ENCODE results near the gene EIF5.

DNA sequence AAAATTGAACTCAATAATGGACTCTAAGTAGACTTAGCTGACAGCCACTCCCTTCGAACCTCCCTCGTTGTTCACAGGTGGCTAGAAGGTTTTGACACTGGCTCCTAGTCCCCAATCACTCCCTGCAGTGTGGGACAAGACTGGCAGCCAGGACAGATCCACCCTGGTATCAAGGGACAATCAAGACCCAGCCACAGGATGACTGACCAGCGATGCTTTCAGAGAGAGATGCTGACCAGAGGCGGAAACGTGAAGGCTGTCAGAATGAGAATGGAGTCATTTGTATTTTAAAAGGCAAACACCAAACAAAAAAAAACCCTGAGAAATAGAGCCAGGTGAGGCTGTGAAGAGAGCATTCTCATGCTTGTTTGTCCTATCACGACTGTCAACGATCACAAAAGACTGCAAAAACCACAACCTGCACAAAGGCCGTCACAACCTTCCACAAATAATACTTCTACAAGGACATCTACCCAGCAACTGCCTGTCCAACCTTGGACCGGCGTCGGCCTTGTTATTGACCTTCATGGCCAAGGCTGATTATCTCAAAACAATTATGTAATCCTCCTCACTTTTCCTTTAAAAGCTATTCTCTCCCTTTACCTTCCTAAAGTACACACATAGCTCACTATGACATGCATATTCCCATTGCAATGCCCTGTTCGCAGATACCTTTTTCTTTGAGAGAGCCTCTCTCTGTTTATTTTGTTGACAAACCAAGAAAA, 13.2 kb downstream of the EIF5 start:
- TF ChIP-seq POLR2AphosphoS5 (IDR thresholded peaks at IDR 0.05) (peak in 1 of 2 donors; percentile 17), EP300 (IDR thresholded peaks at IDR 0.05) (no peak)
- TF ChIP-seq, protein P1, sequence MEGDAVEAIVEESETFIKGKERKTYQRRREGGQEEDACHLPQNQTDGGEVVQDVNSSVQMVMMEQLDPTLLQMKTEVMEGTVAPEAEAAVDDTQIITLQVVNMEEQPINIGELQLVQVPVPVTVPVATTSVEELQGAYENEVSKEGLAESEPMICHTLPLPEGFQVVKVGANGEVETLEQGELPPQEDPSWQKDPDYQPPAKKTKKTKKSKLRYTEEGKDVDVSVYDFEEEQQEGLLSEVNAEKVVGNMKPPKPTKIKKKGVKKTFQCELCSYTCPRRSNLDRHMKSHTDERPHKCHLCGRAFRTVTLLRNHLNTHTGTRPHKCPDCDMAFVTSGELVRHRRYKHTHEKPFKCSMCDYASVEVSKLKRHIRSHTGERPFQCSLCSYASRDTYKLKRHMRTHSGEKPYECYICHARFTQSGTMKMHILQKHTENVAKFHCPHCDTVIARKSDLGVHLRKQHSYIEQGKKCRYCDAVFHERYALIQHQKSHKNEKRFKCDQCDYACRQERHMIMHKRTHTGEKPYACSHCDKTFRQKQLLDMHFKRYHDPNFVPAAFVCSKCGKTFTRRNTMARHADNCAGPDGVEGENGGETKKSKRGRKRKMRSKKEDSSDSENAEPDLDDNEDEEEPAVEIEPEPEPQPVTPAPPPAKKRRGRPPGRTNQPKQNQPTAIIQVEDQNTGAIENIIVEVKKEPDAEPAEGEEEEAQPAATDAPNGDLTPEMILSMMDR (IDR thresholded peaks at IDR 0.05), result no peak
